Measurements from ENCODE around the gene MAB21L4.

MAB21L4 gene

DNA sequence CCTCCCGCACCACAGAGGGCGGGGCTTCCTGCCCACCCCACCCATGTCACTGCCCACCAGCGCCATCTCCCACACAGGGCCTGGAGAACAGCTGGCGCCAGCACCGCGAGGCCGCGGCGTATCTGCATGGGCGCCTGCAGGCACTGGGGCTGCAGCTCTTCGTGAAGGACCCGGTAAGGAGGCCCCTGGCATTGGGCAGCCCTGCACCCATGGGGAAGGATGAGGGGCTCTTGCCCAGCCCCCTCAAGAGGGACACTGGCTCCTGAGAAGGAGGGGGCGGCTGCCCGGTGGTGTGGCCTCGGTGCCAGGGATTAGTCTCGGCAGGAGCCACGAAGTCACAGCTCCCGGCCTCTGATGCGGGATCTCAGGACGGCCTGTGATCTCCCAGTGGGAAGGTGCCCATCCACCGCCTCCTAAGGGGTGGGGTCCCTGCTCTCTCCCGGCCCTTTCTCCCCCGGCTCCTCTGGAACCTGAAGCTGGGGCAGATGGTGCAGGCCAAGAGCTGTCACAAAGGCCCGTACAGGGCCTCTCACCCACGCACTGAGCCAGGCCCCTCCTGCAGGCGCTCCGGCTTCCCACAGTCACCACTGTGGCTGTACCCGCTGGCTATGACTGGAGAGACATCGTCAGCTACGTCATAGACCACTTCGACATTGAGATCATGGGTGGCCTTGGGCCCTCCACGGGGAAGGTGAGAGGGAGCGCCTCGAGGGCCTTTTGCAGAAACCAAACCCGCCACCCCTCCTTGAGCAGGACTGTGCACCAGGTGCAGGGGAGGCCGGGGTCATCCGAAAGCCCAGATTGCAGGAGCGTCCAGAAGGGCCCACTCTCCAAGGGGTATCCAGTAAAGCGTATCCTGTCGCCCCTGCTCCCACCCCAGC lies 18.3 kb downstream of the MAB21L4 start:
- TF ChIP-seq MYC (IDR thresholded peaks at IDR 0.05; ENCODE audit: low read depth, low read length) = no peak
- no peak for DNase-seq (ENCODE audit: low read depth)
- no peak overlapping the region for H3K4me3 ChIP-seq (ENCODE audit: low read depth, low read length)

- no peak for TF ChIP-seq CTCF (IDR thresholded peaks at IDR 0.05; ENCODE audit: low read depth, low read length)
- TF ChIP-seq, protein P1, sequence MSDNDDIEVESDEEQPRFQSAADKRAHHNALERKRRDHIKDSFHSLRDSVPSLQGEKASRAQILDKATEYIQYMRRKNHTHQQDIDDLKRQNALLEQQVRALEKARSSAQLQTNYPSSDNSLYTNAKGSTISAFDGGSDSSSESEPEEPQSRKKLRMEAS (IDR thresholded peaks at IDR 0.05; ENCODE audit: low read depth, low read length) = no peak
- no peak for TF ChIP-seq POLR2A (IDR thresholded peaks at IDR 0.05; ENCODE audit: extremely low read depth, insufficient read length)
- TF ChIP-seq MYC (IDR thresholded peaks at IDR 0.05; ENCODE audit: low read depth, low read length) = no peak
Measured at GRCh38 chr2:240876475-240877251, 19.3 kb downstream of the MAB21L4 start.

DNA sequence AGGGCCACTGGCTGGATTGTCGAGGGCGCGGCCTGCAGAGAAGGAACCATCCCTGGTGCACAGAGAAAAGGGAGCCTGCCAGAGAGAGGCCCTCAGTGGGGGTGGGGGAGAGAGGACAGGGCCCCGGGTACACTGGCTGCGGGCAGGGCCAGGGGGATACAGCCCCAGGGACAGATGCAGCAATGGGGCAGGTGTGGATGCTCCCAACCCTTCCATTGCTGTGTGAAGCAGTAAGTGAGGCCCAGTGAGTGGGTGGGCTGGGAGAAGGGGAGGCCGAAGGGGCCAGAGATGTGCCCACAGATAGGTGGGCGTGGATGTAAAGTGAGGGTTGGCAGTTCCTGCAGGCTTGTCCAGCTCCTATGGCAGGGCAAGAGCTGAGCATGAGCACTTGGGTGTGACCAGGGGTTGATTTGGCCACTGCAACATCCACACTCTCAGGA lies 19.9 kb downstream of the MAB21L4 start:
- DNase-seq (ENCODE audit: low read depth) = no peak
- TF ChIP-seq, protein P1 (IDR thresholded peaks at IDR 0.05; ENCODE audit: low read depth, low read length) = no peak
- TF ChIP-seq POLR2A (IDR thresholded peaks at IDR 0.05; ENCODE audit: extremely low read depth, insufficient read length) (no peak), CTCF (IDR thresholded peaks at IDR 0.05; ENCODE audit: low read depth, low read length) (no peak), MYC (IDR thresholded peaks at IDR 0.05; ENCODE audit: low read depth, low read length) (no peak)
- no peak overlapping the region for H3K4me3 ChIP-seq (ENCODE audit: low read depth, low read length)

More at GRCh38 chr2:240876475-240877251, 19.3 kb downstream of the MAB21L4 start:
- no peak for DNase-seq (ENCODE audit: low read depth)
- no peak overlapping the region for H3K4me3 ChIP-seq (ENCODE audit: low read depth, low read length)

DNA sequence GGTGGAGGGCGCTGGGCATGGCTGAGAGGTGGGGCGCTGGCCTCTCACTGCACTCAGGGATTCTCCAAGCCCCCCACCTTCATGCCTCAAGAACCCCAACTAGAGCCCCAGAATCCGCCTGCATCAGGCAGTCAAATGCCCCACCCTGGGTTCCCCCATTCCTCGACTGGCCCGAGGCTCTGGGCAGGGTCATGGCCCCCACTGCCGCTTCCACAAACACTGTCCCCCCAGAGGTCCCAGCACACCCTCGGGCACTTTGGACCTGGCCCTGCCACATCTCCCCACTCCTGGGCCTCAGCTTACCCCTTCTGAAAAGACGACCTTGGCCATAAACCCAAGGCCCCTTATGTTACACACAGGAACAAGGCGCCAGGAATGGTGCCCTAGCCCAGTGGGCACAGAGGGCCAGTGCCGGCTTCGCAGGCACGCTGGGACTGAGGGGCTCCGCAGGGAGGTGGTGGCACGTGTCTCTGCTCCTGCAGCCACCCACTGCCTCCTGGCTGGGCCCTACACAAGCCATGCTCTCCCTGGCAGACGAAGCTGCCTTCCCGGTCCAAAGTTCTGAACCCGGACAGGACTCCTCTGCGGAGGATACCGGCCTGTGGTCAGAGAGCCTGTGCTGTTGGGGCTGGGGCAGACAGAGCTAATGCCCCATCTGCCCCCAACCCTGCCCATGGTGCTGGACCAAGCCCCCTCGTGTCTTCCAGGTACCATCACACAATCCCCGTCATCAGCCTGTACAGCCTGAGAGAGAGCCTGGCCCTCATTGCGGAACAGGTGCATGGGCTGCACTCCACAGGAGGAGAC lies 20.5 kb downstream of the MAB21L4 start:
- TF ChIP-seq POLR2A (IDR thresholded peaks at IDR 0.05; ENCODE audit: extremely low read depth, insufficient read length) (no peak), MYC (IDR thresholded peaks at IDR 0.05; ENCODE audit: low read depth, low read length) (no peak), CTCF (IDR thresholded peaks at IDR 0.05; ENCODE audit: low read depth, low read length) (no peak)
- TF ChIP-seq, protein P1 (IDR thresholded peaks at IDR 0.05; ENCODE audit: low read depth, low read length) = no peak
- no peak overlapping the region for H3K4me3 ChIP-seq (ENCODE audit: low read depth, low read length)
- no peak for DNase-seq (ENCODE audit: low read depth)

- TF ChIP-seq, protein P1 (IDR thresholded peaks at IDR 0.05; ENCODE audit: low read depth, low read length) = no peak
- no peak for TF ChIP-seq MYC (IDR thresholded peaks at IDR 0.05; ENCODE audit: low read depth, low read length)
- H3K4me3 ChIP-seq (ENCODE audit: low read depth, low read length) = no peak overlapping the region
- no peak for DNase-seq (ENCODE audit: low read depth)
Measured at GRCh38 chr2:240874715-240875227, 21.2 kb downstream of the MAB21L4 start.
